HuH-7.5 (cell line): Measurements from ENCODE around the gene SCAPER.
"Not testable (repeated sequence)": the region's sequence is repeated elsewhere in the genome, so short reads cannot be mapped to it uniquely, and the experiment has no call there.

Source experiments
- DNase-seq: peaks from one replicate; pipeline ENCODE4 v3.0.0; 2011; ENCODE audit warnings: low spot score

The SCAPER gene

DNA sequence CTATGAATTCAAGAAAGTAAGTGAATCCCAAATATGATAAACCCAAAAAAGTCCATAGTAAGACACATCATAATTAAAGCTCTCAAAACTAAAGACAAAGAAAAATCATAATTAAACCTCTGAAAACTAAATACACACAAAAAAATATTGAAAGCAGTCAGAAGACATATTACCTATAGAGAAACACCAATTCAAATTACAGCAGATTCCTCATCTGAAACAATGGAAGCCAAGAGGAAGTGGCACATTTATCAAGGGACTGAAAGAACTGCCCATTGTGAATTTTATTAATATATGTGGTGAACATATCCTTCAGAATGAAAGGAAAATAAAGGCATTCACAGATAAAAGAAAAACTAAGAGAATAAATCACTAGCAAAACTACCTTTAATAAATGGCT, 128.2 kb downstream of the SCAPER start:
- DNase-seq = no peak

DNA sequence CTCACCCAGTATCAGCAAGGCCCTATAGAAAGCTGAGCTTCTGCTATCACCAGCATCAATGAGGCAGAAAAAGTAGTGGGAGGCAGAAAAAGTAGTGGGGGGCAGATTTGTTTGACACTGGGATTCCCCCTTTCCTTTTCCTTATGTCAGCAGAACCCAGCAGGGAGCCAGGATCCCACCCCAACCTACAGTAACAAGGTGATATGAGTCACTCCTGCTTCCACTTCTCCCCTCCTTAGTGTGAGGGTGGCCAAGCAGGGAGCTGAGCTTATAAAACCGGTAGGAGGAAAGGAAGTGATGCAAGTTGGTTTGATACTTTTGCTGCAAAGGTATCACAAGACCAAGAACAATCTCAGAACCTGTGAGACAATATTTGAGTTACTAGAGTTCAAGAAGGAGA, 128.7 kb downstream of the SCAPER start:
- no peak for DNase-seq

DNA sequence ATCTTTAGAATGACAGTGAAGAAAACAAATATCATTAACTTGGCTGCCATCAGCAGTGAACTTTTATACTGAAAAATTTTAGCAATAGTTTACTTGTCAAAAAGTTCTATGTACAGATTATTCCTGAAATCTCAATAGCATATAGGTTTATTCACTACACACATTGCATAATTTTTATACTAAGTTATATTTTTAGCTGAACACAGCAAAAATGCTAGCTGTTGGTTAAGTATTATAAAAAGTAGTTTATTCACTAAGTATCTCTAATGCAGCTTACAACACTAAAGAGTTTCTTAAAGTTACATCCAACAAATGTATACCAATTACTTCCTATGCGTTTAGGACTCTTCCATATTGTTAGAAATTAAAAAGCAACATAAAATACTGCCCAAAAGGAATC, 131.9 kb downstream of the SCAPER start:
- no peak for DNase-seq

DNA sequence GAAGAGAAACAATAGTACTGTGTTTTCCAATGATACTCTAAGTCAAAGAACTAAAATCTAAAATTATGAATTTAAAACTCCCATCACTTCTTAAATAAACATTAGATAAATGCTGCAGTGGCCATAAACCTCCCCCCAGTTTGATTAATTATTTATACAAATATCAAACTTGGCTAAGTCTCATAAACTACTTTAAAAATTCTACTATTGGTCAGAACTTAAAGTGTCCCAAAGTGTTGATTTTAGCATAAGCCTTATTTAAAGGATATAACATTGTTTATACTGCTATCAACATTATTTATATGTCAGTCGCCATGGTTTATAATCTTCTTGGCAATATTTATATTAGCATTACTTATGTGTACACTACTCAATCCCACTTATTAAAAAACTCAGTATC, 132.4 kb downstream of the SCAPER start:
- no peak for DNase-seq

DNA sequence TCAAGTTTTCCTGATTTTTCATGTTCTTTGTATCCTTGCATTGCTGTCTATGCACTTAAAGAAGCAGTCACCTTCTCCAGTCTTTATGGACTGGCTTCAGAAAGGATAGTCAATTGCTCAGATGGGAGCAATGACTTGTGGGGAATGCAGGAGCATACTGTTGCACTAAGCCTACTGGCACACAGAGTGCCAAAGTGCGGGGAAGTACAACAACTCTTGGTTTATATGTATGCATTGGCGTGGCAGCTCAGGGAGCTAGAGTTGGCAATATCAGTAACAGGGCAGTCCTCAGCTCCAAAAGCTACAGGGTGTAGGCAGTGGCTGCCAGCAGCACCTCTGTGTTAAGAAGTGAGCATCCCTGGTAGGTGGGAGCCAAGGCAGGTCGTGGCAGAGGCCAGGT, 141.1 kb downstream of the SCAPER start:
- DNase-seq = no peak

DNA sequence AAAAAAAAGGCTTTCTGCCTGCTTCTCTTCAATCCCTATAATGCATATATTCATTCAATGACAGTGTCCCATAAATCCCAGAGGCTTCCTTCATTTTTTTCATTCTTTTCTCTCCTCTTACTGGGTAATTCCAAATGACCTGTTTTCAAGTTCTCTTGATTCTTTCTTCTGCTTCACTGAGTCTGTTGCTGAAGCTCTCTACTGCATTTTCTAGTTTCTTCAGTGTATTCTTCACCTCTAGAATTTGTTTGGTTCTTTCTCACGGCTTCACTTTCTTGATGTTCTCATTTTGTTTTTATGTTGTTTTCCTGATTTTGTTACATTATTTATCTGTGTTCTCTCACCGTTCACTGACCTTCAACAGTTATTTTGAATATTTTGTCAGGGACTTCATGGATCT, 141.6 kb downstream of the SCAPER start:
- no peak for DNase-seq

DNA sequence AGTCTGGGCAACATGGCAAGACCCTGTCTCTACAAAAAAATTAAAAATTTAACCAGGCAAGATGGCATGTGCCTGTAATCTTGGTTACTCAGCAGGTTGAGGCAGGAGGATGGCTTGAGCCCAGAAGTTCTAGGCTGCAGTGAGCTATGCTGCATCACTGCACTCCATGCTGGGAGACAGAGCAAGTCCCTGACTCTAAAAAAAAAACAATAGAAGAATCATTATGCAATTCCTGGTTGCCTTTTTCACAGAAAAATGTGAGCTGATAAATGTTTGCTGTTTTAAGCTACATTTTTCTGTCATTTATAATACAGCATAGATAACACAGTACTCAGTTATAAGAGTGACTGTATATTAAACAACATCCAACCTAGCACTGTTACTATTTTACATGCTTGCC, 148.8 kb downstream of the SCAPER start:
- DNase-seq = no peak

DNA sequence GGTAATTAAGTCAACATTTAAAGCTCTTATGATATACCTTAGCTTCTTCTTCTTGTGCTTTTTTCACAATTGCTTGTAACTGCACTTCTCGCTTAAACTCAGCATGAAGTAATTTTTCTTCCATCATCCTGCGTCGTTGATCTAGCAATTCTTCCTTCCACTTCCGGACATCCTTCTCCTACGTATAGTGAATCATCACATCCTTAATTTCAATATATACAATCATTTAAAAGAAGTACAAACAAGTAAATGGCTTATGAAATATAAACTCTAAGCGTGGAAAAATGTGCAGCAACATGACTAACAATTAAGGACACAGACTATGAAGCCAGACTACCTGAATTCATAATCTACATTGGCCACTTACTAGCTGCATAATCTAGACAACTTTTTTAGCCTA, 151.4 kb downstream of the SCAPER start:
- no peak for DNase-seq

DNA sequence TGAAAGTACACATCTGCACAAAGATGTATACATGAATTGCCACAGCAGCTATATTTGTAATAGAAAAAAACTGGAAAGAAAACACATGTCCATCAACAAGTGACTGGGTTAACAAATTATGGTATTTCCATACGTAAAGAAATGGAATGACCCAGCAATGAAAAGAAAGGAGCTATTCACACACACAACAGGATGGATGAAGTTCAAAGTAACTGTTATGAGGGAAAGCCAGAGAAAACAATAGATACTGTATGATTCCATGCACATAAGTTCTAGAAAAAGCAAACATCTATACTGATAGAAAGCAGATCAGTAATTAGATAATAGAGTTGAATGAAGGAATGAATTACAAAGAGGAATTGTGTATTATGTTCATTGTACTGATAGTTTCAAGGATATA, 152.0 kb downstream of the SCAPER start:
- DNase-seq = no peak

DNA sequence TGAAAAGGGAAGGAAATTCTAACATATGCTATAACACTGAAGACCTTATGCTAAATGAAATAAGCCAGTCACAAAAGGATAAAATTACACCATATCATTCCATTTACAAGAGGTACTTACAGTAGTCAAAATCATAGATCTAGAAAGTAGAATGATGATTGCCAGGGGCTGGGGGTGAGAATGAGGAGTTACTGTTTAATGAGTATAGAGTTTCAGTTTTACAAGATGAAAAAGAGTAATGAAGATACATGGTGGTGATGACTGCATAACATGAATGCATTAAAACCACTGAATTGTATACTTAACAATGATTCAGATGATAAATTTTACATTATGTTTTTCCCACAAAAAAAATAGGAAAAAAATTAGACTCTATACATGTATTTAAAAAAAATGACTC, 152.6 kb downstream of the SCAPER start:
- no peak for DNase-seq

DNA sequence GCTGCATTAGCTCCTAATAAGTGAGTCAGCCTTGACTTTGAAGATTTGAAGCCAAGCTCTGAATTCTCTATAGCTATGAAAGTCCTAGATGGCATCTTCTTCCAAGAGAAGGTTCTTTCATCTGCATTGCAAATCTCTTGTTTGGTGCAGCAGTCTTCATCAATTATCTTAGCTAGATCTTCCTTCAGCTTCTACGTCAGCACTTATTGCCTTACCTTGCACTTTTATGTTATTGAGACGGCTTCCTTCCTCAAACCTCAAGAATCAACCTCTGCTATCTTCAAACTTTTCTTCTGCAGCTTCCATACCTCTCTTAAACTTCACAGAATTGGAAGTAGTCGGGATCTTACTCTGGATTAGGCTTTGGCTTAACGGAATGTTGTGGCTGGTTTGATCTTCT, 167.6 kb downstream of the SCAPER start:
- no peak for DNase-seq

DNA sequence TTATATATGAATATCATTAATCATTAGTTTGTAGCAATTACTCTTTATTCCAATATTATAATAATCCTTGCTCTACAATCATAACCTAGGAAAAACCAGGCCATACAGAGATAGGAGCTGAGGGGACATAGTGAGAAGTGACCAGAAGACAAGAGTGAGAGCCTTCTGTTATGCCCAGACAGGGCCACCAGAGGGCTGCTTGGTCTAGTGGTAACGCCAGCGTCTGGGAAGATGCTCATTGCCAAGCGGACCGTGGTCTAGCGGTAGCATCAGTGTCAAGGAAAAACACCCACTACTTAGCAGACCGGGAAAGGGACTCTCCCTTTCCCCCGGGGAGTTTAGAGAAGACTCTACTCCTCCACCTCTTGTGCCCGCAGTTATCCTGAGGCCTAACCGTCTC, 172.8 kb downstream of the SCAPER start:
- not testable (repeated sequence) for DNase-seq

DNA sequence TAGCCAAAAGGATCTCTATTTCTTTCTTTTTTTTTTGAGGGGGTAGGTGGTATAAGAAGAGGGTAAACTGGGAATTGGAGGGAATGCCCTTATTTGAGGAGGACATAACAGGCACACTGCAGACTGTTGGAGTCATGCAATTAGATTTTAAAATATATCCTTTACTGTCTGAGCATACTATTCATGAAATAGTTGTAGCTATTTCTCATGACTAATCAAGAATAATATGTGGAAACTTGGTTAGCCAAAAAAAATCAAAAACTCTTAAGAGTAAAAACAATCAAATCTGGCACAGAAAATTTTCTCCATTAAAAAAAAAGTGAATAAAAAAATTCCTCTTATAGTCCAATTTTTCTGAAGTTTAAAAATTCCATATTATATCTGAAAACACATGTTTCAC, 174.9 kb downstream of the SCAPER start:
- no peak for DNase-seq

DNA sequence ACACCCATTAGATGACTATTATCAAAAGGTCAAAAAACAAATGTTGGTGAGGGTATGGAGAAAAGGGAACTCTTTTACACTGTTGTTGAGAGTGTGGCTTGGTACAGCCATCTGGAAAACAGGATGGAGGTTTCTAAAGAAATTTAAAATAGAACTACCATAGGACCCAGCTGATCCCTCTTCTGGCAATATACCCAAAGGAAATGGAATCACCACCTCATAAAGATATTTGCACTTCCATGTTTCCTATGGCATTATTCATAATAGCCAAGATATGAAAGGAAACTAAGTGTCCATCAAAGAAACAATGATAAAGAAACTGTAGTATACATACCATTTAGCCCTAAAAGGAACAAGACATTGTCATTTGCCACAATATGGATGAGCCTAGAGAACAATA, 186.3 kb downstream of the SCAPER start:
- no peak for DNase-seq

DNA sequence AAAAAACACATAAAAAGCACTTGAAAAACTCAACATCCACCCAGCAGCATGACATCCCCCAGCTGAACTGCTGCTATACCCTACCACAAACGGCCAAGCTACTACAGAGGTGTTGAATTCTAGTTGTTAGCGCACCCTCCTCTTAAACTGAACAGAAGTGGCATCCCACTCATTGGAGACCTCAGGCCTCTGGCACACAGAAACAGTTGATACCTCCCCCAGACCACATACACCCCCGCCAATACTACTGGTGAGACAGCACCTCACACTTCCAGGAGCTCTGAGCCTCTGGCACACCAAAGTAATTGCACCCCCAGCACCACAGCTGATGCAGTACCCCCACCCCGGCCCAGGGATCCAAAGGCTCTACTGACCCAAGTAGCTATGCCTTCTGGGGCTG, 190.2 kb downstream of the SCAPER start:
- DNase-seq = no peak

DNA sequence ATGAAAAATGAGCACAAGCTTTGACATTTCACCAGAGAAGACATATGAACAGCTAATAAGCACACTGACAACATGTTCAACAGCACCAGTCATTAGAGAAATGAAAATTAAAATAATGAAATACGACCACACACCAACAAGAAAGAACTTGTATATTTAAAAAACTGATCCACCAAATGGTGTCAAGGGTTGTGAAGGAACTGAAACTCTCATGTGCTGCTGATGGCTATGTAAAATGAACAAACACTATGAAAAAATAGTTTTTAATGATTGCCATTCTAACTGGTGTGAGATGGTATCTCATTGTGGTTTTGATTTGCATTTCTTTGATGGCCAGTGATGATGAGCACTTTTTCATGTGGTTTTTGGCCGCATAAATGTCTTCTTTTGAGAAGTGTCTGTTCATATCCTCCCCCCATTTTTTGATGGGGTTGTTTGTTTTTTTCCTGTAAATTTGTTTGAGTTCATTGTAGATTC, 193.8 kb downstream of the SCAPER start:
- no peak for DNase-seq

DNA sequence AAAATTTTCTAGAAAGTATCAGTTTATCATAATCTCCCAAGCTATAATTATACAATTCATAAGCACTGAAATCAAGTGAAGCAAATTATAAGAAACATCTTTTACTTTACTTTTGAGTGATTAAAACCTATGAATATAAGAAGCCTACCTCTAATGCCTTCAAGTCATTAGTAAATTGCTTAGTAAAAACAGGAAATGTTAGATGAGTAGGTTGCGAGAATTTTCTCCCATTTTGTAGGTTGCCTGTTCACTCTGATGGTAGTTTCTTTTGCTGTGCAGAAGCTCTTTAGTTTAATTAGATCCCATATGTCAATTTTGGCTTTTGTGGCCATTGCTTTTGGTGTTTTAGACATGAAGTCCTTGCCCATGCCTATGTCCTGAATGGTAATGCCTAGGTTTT, 201.1 kb downstream of the SCAPER start:
- DNase-seq = not testable (repeated sequence)

DNA sequence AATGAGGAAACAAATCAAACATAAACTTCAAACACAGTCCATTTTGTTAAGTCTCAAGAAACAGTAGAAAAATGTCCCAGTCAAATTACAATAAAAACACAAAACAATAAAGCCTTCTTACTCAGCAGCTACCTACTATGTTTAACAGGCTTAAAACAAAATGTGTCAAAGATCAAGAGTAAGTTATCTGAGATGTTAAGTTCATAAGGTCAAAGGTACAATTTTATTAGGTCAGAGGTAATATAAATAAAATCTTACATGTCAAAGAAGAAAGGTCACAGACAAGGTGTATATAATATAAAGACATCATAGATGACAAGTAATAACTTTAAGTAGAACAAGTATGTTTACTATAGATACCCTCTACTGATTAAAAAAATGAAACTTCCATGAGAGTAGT, 208.3 kb downstream of the SCAPER start:
- DNase-seq = no peak

DNA sequence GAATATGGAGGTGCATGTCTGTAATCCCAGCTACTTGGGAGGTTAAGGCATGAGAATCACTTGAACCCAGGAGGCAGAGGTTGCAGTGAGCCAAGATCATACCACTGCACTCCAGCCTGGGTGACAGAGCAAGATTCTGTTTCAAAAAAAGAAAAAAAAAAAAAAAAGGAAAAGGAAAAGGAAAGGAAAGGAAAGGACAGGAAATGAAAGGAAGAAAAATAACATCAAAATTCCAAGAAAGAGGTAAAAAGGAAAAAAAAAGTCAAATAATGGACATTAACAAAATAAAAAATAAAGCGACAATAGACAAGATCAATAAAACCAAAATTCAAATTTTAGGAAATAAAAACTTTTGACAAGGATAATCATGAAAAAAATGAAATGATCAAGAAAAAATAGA, 212.6 kb downstream of the SCAPER start:
- not testable (repeated sequence) for DNase-seq

DNA sequence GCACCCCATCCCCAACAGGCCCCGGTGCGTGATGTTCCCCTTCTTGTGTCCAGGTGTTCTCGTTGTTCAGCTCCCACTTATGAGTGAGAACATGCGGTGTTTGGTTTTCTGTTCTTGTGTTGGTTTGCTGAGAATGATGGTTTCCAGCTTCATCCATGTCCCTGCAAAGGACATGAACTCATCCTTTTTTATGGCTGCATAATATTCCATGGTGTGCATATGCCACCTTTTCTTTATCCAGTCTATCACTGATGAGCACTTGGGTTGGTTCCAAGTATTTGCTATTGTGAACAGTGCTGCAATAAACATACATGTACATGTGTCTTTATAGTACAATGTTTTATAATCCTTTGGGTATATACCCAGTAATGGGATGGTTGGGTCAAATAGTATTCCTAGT, 217.5 kb downstream of the SCAPER start:
- not testable (repeated sequence) for DNase-seq

DNA sequence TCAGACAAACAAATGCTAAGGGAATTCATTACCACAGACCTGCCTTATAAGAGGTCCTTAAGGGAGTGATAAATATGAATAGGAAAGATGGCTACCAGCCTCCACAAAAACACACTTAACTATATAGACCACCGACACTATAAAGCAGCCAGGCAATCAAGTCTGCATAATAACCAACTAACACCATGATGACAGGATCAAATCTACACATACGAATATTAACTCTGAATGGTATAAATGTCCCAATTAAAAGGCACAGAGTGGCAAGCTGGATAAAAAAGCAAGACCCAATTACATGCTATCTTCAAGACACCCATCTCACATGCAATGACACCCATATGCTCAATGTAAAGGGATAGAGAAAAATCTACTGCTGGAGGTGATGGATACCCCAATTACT, 221.1 kb downstream of the SCAPER start:
- no peak for DNase-seq

DNA sequence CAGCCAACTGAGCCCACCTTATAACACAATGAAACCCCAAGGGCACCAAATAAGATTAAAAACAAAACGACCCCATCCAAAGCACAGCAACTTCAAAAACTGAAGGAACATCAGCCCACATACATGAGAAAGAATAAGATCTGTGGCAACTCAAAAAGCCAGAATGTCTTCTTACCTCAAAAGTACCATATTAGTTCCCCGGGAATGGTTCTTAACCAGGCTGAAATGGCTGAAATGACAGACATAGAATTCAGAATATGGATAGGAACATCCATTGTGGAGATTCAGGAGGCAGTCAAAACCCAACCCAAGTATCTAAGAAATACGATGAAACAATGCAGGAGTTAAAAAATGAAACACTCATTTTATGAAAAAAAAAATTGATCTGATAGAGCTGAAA, 222.3 kb downstream of the SCAPER start:
- DNase-seq = no peak

DNA sequence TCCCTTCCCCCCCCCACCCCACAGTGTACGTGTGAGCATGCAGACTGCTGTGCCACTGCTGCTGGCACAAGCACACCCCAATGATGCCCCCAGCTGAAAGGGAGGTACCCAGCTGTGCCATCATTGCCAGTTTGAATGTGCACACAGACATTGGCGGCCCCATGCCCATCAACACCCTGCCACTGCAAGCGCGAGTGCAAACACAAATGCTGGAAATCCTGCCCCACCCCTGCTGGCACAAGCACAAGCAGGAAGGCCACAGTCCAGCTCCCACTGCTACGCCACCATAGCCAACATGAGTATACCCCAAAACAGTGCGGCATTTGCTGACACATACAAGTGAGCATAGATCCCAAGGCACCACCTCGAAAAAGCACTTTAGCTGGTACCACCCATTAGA, 222.9 kb downstream of the SCAPER start:
- no peak for DNase-seq

DNA sequence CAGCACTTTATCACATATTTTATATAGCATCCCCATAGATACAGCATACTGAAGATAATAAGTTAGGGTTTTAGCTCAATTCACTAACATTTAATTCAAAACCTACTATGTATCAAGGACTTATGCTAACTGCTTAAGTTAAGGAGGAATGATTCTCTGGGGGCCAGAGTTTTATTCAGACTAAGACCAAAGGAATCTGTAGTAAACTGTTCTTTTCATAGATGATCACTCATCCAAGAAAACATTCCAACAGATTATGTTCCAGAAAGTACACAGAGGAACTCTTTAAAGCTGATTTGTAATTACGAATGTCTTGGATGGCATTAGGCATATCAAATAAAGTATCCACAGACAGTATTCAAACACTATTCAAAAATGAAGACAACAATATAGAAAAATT, 226.4 kb downstream of the SCAPER start:
- no peak for DNase-seq

DNA sequence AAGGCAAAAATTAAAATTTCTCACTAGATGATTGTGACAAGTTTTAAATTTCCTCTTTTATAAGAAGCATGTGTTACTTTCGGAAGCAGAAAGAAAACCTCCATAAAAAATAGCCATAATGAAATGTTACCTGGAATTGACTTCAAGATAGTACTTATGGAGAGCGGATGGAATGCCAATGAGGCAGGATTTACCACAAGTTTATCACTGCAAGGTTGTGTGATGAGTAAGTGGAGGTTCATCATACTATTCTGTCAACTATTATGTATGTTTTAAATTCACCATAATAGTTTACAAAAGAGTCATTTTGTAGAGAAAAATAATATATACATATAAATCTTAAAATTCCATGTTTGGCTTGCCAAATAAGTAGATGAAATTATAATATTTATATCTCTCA, 230.3 kb downstream of the SCAPER start:
- DNase-seq = no peak
